Measurements from ENCODE around the gene SETD7.

SETD7 gene

GRCh38 chr4:139557556-139558110 lies 1.6 kb upstream of the SETD7 start:
- no peak for DNase-seq (ENCODE audit: low read depth, low spot score)
- TF ChIP-seq FOXP2 (optimal IDR thresholded peaks at IDR 0.05; ENCODE audit: control extremely low read depth, extremely low read length, insufficient read depth) (no peak), POLR2AphosphoS5 (IDR thresholded peaks at IDR 0.05; ENCODE audit: borderline replicate concordance, low read depth, low read length) (no peak), EZH2 (IDR thresholded peaks at IDR 0.05) (no peak)
- Histone ChIP-seq H3K4me3 (peak overlapping the region; percentile 94), H3K9ac (ENCODE audit: insufficient read length) (peak overlapping the region; percentile 90), H3K27ac (peak overlapping the region; percentile 94), H3K9me3 (ENCODE audit: low read depth, low read length) (no peaks in the 10 kb centered on the region), H3K36me3 (ENCODE audit: insufficient read depth, low read length) (no peaks in the 10 kb centered on the region)

DNA sequence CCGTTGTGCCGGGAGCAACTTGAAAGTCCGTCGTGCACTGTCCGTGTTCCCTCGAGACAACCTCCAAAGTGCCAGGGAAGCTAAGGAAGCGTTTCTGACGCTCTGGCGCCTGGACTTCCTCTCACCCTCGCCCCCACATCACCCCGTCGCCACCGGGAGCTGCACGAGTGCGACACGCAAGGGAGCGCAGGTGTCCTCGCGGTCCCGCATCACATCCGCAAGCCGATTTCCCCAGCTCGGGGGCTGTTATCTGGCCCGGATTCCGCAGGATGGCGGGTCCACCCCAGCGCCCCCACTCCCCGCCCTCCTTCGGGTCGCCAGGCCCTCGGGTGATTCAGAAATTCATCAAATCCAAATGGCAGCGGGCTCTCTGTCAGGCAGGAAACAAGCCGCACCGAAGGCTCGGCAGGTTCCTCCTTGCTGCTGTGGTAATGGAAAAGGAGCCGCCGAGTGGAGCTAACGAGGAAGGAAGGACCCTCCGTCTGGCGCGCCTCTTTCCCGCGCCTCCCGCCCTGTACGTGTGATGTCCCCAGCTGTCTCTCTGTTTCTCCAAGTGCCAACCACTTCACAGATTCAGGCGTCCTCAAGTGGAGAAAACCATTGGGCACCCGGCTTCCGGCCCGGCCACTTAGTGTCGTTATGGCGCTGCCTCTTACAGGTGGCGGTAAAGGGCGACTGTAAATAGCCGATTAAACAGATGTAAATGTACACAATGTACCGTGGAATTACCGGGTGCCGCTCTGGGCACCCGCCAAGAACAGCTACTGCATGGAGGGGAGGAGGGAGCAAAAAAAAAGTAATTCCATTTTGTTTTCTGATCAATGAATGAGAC lies 921 bp upstream of the SETD7 start:
- peak overlapping the region; percentile 94 for H3K27ac ChIP-seq
- DNase-seq (ENCODE audit: low read depth, low spot score): no peak
- no peak for TF ChIP-seq FOXP2 (optimal IDR thresholded peaks at IDR 0.05; ENCODE audit: control extremely low read depth, extremely low read length, insufficient read depth)
- TF ChIP-seq POLR2AphosphoS5 (IDR thresholded peaks at IDR 0.05; ENCODE audit: borderline replicate concordance, low read depth, low read length): peak; percentile 53
- no peaks in the 10 kb centered on the region for H3K36me3 ChIP-seq (ENCODE audit: insufficient read depth, low read length)
- peak overlapping the region; percentile 94 for H3K4me3 ChIP-seq
- peak overlapping the region; percentile 90 for H3K9ac ChIP-seq (ENCODE audit: insufficient read length)
- H3K9me3 ChIP-seq (ENCODE audit: low read depth, low read length): no peaks in the 10 kb centered on the region

DNA sequence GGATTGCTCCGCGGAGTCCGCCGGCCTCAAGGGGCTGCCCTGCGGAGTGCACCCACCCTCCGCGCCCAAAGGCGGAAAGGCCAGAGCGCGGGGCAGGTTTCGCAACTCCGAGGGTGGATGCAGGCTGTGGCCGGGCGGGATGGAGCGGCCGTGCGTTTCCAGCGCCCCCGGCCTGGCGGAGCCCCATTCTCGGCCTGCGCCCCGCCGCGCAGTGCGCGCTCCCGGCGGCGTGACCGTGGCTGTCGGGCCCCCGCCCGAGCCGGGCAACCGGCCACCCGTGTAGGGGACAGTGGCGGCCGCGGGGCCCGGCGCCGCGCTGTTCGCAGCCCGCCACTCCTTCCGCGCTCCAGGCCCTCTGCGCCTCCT lies 331 bp downstream of the SETD7 start:
- DNase-seq (ENCODE audit: low read depth, low spot score): no peak
- no peaks in the 10 kb centered on the region for H3K9me3 ChIP-seq (ENCODE audit: low read depth, low read length)
- H3K4me3 ChIP-seq: peak overlapping the region; percentile 94
- TF ChIP-seq FOXP2 (optimal IDR thresholded peaks at IDR 0.05; ENCODE audit: control extremely low read depth, extremely low read length, insufficient read depth) (no peak), POLR2AphosphoS5 (IDR thresholded peaks at IDR 0.05; ENCODE audit: borderline replicate concordance, low read depth, low read length) (no peak), EZH2 (IDR thresholded peaks at IDR 0.05) (no peak)
- peak overlapping the region; percentile 94 for H3K27ac ChIP-seq
- H3K36me3 ChIP-seq (ENCODE audit: insufficient read depth, low read length): no peaks in the 10 kb centered on the region
- peak overlapping the region; percentile 90 for H3K9ac ChIP-seq (ENCODE audit: insufficient read length)

- DNase-seq (ENCODE audit: low read depth, low spot score): no peak
- peak overlapping the region; percentile 94 for H3K27ac ChIP-seq
- peak overlapping the region; percentile 90 for H3K9ac ChIP-seq (ENCODE audit: insufficient read length)
- H3K9me3 ChIP-seq (ENCODE audit: low read depth, low read length): no peaks in the 10 kb centered on the region
- H3K36me3 ChIP-seq (ENCODE audit: insufficient read depth, low read length): no peaks in the 10 kb centered on the region
- TF ChIP-seq EZH2 (IDR thresholded peaks at IDR 0.05): no peak
- TF ChIP-seq FOXP2 (optimal IDR thresholded peaks at IDR 0.05; ENCODE audit: control extremely low read depth, extremely low read length, insufficient read depth): no peak
- peak; percentile 97 for TF ChIP-seq POLR2AphosphoS5 (IDR thresholded peaks at IDR 0.05; ENCODE audit: borderline replicate concordance, low read depth, low read length)
- peak overlapping the region; percentile 94 for H3K4me3 ChIP-seq
These were observed 920 bp downstream of the SETD7 start for GRCh38 chr4:139554893-139555704.

DNA sequence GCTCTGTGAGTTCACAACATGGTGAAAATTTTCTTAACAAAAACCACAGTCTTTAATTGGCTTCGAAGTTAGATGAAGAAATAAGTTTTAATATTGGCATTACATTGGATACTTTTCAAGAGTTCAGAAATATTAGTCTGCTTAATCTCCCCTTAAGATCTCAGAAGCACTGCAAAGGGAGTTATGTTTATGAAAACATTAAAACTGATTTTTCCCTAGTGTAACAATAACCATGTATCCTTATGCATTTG lies 1.5 kb downstream of the SETD7 start:
- DNase-seq (ENCODE audit: low read depth, low spot score): no peak
- no peaks in the 10 kb centered on the region for H3K36me3 ChIP-seq (ENCODE audit: insufficient read depth, low read length)
- H3K9me3 ChIP-seq (ENCODE audit: low read depth, low read length): no peaks in the 10 kb centered on the region
- H3K9ac ChIP-seq (ENCODE audit: insufficient read length): peak overlapping the region; percentile 90
- peak overlapping the region; percentile 94 for H3K4me3 ChIP-seq
- TF ChIP-seq POLR2AphosphoS5 (IDR thresholded peaks at IDR 0.05; ENCODE audit: borderline replicate concordance, low read depth, low read length): no peak
- H3K27ac ChIP-seq: peak overlapping the region; percentile 94

GRCh38 chr4:139553751-139554641 lies 2.0 kb downstream of the SETD7 start:
- TF ChIP-seq POLR2AphosphoS5 (IDR thresholded peaks at IDR 0.05; ENCODE audit: borderline replicate concordance, low read depth, low read length): no peak
- no peak for TF ChIP-seq EZH2 (IDR thresholded peaks at IDR 0.05)
- TF ChIP-seq FOXP2 (optimal IDR thresholded peaks at IDR 0.05; ENCODE audit: control extremely low read depth, extremely low read length, insufficient read depth): no peak
- H3K4me3 ChIP-seq: peak overlapping the region; percentile 94
- H3K36me3 ChIP-seq (ENCODE audit: insufficient read depth, low read length): no peaks in the 10 kb centered on the region
- DNase-seq (ENCODE audit: low read depth, low spot score): no peak
- H3K27ac ChIP-seq: peak overlapping the region; percentile 94
- no peaks in the 10 kb centered on the region for H3K9me3 ChIP-seq (ENCODE audit: low read depth, low read length)
- peak overlapping the region; percentile 90 for H3K9ac ChIP-seq (ENCODE audit: insufficient read length)

DNA sequence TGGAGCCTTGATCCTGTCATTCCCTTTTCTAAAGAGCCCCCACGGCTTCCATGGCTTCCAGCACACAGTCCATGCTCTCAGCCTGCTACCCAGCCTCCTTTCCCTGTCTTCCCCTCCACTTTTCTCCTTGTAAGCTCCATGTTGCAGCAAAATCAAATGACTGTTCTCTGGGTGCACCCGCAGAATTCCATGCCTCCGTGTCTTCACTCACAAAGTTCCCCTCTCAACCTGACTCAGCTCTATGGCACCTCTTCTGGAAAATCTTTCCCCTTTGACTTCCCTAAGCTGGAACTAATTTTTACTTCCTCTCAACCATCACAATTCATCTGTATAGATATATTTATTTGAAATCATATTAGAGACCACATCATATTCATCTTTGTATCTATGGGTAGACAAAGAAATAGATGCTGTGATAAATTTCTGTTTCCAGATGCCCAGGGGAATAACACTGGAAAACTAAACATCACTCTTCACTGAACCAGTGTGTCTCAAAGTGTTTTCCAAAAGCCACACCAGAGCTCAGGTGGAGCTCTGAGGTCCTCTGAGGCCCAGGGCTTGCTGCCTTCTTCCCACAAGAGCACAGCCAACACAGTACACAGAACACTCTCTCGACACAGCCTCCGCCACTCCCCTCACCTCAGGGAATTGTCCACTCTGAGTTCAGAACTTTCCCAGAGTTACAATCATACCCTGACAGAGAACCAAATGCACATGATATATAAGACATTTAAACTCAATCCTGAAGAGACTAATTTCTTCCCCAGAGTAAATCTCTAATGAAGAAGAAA lies 3.3 kb downstream of the SETD7 start:
- Histone ChIP-seq H3K9me3 (ENCODE audit: low read depth, low read length) (no peaks in the 10 kb centered on the region), H3K36me3 (ENCODE audit: insufficient read depth, low read length) (0 out of 2 replicates have a peak, but pooled peaks cover 2% of the 10 kb centered on the region), H3K9ac (ENCODE audit: insufficient read length) (peak overlapping the region; percentile 90), H3K27ac (peak overlapping the region; percentile 94), H3K4me3 (peak overlapping the region; percentile 94)
- no peak for DNase-seq (ENCODE audit: low read depth, low spot score)
- no peak for TF ChIP-seq FOXP2 (optimal IDR thresholded peaks at IDR 0.05; ENCODE audit: control extremely low read depth, extremely low read length, insufficient read depth)
- no peak for TF ChIP-seq EZH2 (IDR thresholded peaks at IDR 0.05)
- no peak for TF ChIP-seq POLR2AphosphoS5 (IDR thresholded peaks at IDR 0.05; ENCODE audit: borderline replicate concordance, low read depth, low read length)
